K562 (cell line): ENCODE data around the gene TEX38. TPM values are rescaled to one million over a fixed set of nuclear protein-coding genes. Genes with fewer than 3 reads are reported as not detected.

ENCODE experiments used
- CHD2 ChIP-seq: IDR thresholded peaks from 2 replicates; pipeline ENCODE4 v1.6.1; 2011; ENCODE audit warnings: low read depth, low read length
- CXXC5 ChIP-seq: fragments of 250-450 bp; sonication (Bioruptor Pico); IDR thresholded peaks from 2 replicates; pipeline ENCODE4 v1.8.0; 2022; ENCODE audit warnings: inconsistent platforms, mild to moderate bottlenecking, moderate library complexity
- ELF2 ChIP-seq: fragments of 250-450 bp; sonication (Bioruptor Pico); IDR thresholded peaks from 2 replicates; pipeline ENCODE4 v1.5.0; 2021; ENCODE audit warnings: mild to moderate bottlenecking
- EP300 ChIP-seq: IDR thresholded peaks from 2 replicates; pipeline ENCODE4 v1.6.1; 2012; ENCODE audit warnings: low read length, improper control_type of control experiment
- GABPA ChIP-seq: fragments of 200-800 bp; sonication (Bioruptor generic); conservative IDR thresholded peaks from 2 replicates; pipeline ENCODE4 v1.6.1; 2016; ENCODE audit warnings: low read depth, missing genetic modification characterization, missing compliant biosample characterization
- HNRNPH1 ChIP-seq: fragments of 200-400 bp; formaldehyde crosslinking; optimal IDR thresholded peaks from 2 replicates; pipeline ENCODE3; 2017; ENCODE audit warnings: low read depth, mild to moderate bottlenecking, low read length, moderate library complexity
- KDM2B ChIP-seq: fragments of 250-450 bp; sonication (Bioruptor Pico); IDR thresholded peaks from 2 replicates; pipeline ENCODE4 v1.8.0; 2021; ENCODE audit warnings: mild to moderate bottlenecking, moderate library complexity
- KLF13 ChIP-seq: fragments of 450-650 bp; IDR thresholded peaks from 2 replicates; pipeline ENCODE4 v1.6.1; 2016; ENCODE audit warnings: missing genetic modification characterization, low read depth, mild to moderate bottlenecking, missing compliant biosample characterization, moderate library complexity, borderline replicate concordance
- L3MBTL2 ChIP-seq: fragments of 450-650 bp; IDR thresholded peaks from 2 replicates; pipeline ENCODE4 v1.6.1; 2016; ENCODE audit warnings: mild to moderate bottlenecking, moderate library complexity
- PHF8 ChIP-seq: fragments of 200-600 bp; sonication (generic); IDR thresholded peaks from 2 replicates; pipeline ENCODE4 v1.6.1; 2012; ENCODE audit warnings: mixed run types, mild to moderate bottlenecking, inconsistent platforms, low read length, moderate library complexity, borderline replicate concordance
- SRSF9 ChIP-seq: fragments of 200-400 bp; formaldehyde crosslinking; IDR thresholded peaks from 2 replicates; pipeline ENCODE4 v1.6.1; 2017; ENCODE audit warnings: low read depth, low read length, borderline replicate concordance
- TBP ChIP-seq: optimal IDR thresholded peaks from 2 replicates; pipeline ENCODE3; 2011; ENCODE audit warnings: low read depth, low read length, improper control_type of control experiment
- ZBTB12 ChIP-seq: fragments of 250-450 bp; sonication (Bioruptor Pico); IDR thresholded peaks from 2 replicates; pipeline ENCODE4 v1.4.0; 2020
- ZBTB43 ChIP-seq: sonication (generic); formaldehyde crosslinking; IDR thresholded peaks from 2 replicates; pipeline ENCODE4 v1.8.0; 2023; ENCODE audit warnings: mild to moderate bottlenecking, missing genetic modification reagents
- ZC3H11A ChIP-seq: IDR thresholded peaks from 2 replicates; pipeline ENCODE4 v1.6.1; 2012; ENCODE audit warnings: low read depth, low read length, improper control_type of control experiment
- ZNF134 ChIP-seq: fragments of 250-450 bp; sonication (Bioruptor Pico); conservative IDR thresholded peaks from 2 replicates; pipeline ENCODE4 v1.4.0; 2020
- ZNF280B ChIP-seq: fragments of 250-450 bp; sonication (Bioruptor Pico); IDR thresholded peaks from 2 replicates; pipeline ENCODE4 v1.5.1; 2021; ENCODE audit warnings: mild to moderate bottlenecking
- ZNF408 ChIP-seq: fragments of 250-450 bp; sonication (Bioruptor Pico); IDR thresholded peaks from 2 replicates; pipeline ENCODE4 v1.4.0; 2020; ENCODE audit warnings: low read depth, mild to moderate bottlenecking, moderate library complexity
- ZNF609 ChIP-seq: sonication (generic); formaldehyde crosslinking; IDR thresholded peaks from 2 replicates; pipeline ENCODE4 v1.8.1; 2023; ENCODE audit warnings: missing genetic modification reagents, mild to moderate bottlenecking, borderline replicate concordance
- polyA plus RNA-seq, 8 experiments: library from polyadenylated mRNA; depleted of rRNA in 4 of 8; stranded (reverse) in 5 of 8; unstranded in 3 of 8; fragments of >200 nt; fragmentation: Nextera tagmentation in 2 of 8; fragmentation: Illumina TruSeq in 1 of 8; extraction: Ambion mirVana in 2 of 8; extraction: Trizol in 1 of 8; gene quantifications; 2 replicates each; pipeline versions ENCODE4 v1.2.1 to v1.2.3, GENCODE V29; 2011 to 2014; ENCODE audit warnings: inconsistent platforms in 1 of 8, missing spikeins in 1 of 8
- total RNA-seq, 7 experiments: library from RNA; depleted of rRNA in 6 of 7; stranded (reverse); fragments of >200 nt in 6 of 7; fragmentation: Illumina TruSeq in 2 of 7; extraction: Trizol in 2 of 7; gene quantifications; 2 replicates each; pipeline versions ENCODE4 v1.2.1 to v1.2.3, GENCODE V29; 2011 to 2021; ENCODE audit warnings: low replicate concordance in 1 of 7

TEX38 gene
- total and polyA plus RNA-seq, 9 of the 15 experiments (the other 6 are each of a cell fraction or from before 2014, with no cell fraction given): not detected

GRCh38 chr1:46718727-46719622 lies 47.3 kb downstream of the TEX38 start, which contains the start of gene EFCAB14 (continued):
- TF ChIP-seq ZNF609: no peak
- no peak for TF ChIP-seq ZNF408 (CRISPR knock-in tag)
- peak; percentile 88 for TF ChIP-seq GABPA
- 0 out of 2 replicates have a peak, but pooled peaks have one; percentile 36 for TF ChIP-seq ZBTB43 (CRISPR knock-in tag)
- TF ChIP-seq ZC3H11A: no peak
- TF ChIP-seq PHF8: peak; percentile 97; the same call in 1 of the 2 replicates
- TF ChIP-seq CXXC5 (CRISPR knock-in tag): peak; percentile 99
- TF ChIP-seq TBP: peak; percentile 66
- TF ChIP-seq CHD2: peak; percentile 73
- no peak; the same call in 1 of the 2 replicates for TF ChIP-seq EP300
- peak; percentile 96 for TF ChIP-seq ELF2
- TF ChIP-seq KDM2B (CRISPR knock-in tag): no peak
- TF ChIP-seq HNRNPH1: no peak
- TF ChIP-seq KLF13 (tag): peak; percentile 95; the same call in 1 of the 2 replicates
- no peak for TF ChIP-seq SRSF9
- no peak for TF ChIP-seq ZNF134 (CRISPR knock-in tag)
- TF ChIP-seq ZBTB12 (CRISPR knock-in tag): peak; percentile 97
- no peak for TF ChIP-seq ZNF280B (CRISPR knock-in tag)
- peak; percentile 91 for TF ChIP-seq L3MBTL2
